Fibroblast of lung (primary cell): ENCODE data around the gene UBXN2A. TPM values are rescaled to one million over a fixed set of nuclear protein-coding genes. Genes with fewer than 3 reads are reported as not detected.

Experiments
- DNase-seq, 2 donors: peaks; one replicate each; pipeline versions ENCODE4 v3.0.0 to v3.0.0-alpha.2; 2010; ENCODE audit warnings: low read depth in 2 of 2
- H2AFZ ChIP-seq: 2 replicates; pipeline ENCODE4 v1.5.1; 2012; ENCODE audit warnings: low read length, control low read depth, inconsistent platforms
- H3K27ac ChIP-seq: 2 replicates; pipeline ENCODE4 v1.5.1; 2011; ENCODE audit warnings: low read length, control low read depth; ENCODE audit not compliant: insufficient read depth
- H3K27me3 ChIP-seq: 2 replicates; pipeline ENCODE4 v1.5.1; 2011; ENCODE audit warnings: mild to moderate bottlenecking, low read length; ENCODE audit not compliant: control insufficient read depth, insufficient read depth
- H3K36me3 ChIP-seq: 2 replicates; pipeline ENCODE4 v1.5.1; 2011; ENCODE audit warnings: low read length; ENCODE audit not compliant: control insufficient read depth, insufficient read depth
- H3K4me1 ChIP-seq: 2 replicates; pipeline ENCODE4 v1.5.1; 2011; ENCODE audit warnings: low read length; ENCODE audit not compliant: control insufficient read depth, insufficient read depth; ENCODE audit errors: extremely low read depth
- H3K4me2 ChIP-seq: 2 replicates; pipeline ENCODE4 v1.5.1; 2011; ENCODE audit warnings: low read length, control low read depth; ENCODE audit not compliant: insufficient read depth; ENCODE audit errors: extremely low read depth
- H3K4me3 ChIP-seq, 4 experiments: fragments of 200-600 bp in 1 of 4; sonication (generic) in 1 of 4; replicated peaks in 1 of 4; 2 replicates each; pipeline ENCODE4 v1.5.1; 2011 to 2016; ENCODE audit warnings: low read length in 4 of 4, low read depth in 3 of 4, mild to moderate bottlenecking in 3 of 4, control low read depth in 2 of 4, inconsistent platforms in 1 of 4, mixed read lengths in 1 of 4; ENCODE audit not compliant: insufficient read depth in 1 of 4; ENCODE audit errors: control extremely low read depth in 1 of 4
- H3K79me2 ChIP-seq: 2 replicates; pipeline ENCODE4 v1.5.1; 2012; ENCODE audit warnings: mild to moderate bottlenecking, low read length, inconsistent platforms; ENCODE audit not compliant: control insufficient read depth, insufficient read depth
- H3K9ac ChIP-seq: 2 replicates; pipeline ENCODE4 v1.5.1; 2011; ENCODE audit warnings: mild to moderate bottlenecking, low read length, control low read depth; ENCODE audit not compliant: insufficient read depth
- H3K9me3 ChIP-seq: 2 replicates; pipeline ENCODE4 v1.5.1; 2012; ENCODE audit warnings: low read depth, low read length; ENCODE audit not compliant: control insufficient read depth, insufficient read depth
- H4K20me1 ChIP-seq: 2 replicates; pipeline ENCODE4 v1.5.1; 2011; ENCODE audit warnings: low read length; ENCODE audit not compliant: control insufficient read depth, insufficient read depth; ENCODE audit errors: extremely low read depth
- EZH2 ChIP-seq: IDR thresholded peaks from 2 replicates; pipeline ENCODE4 v1.5.1; 2012; ENCODE audit warnings: low read length, control low read depth, mild to moderate bottlenecking; ENCODE audit errors: missing control alignments
- polyA plus RNA-seq, 2 donors: library from polyadenylated mRNA; depleted of rRNA in 1 of 2; stranded (reverse) in 1 of 2; unstranded in 1 of 2; fragments of >200 nt; gene quantifications; 2 replicates each; pipeline ENCODE4 v1.2.1, GENCODE V29; 2011 to 2012; ENCODE audit warnings: missing spikeins in 1 of 2
- total RNA-seq: library from RNA; depleted of rRNA; stranded (reverse); fragments of >200 nt; gene quantifications from 2 replicates; pipeline ENCODE4 v1.2.1, GENCODE V29; 2014
- TF ChIP-seq, protein P1 (sequence below), 2 donors: IDR thresholded peaks in 1 of 2; conservative IDR thresholded peaks in 1 of 2; 1 replicate in 1 of 2; 2 replicates in 1 of 2; pipeline ENCODE4 v1.5.1; 2011 to 2012; ENCODE audit warnings: low read length in 2 of 2, control low read depth in 1 of 2, inconsistent platforms in 1 of 2, low read depth in 1 of 2, mild to moderate bottlenecking in 1 of 2

The UBXN2A gene
- total and polyA plus RNA-seq, 2 donors (not counting 1 experiment from before 2014, with no cell fraction given), result 12.8 to 12.9 TPM

DNA sequence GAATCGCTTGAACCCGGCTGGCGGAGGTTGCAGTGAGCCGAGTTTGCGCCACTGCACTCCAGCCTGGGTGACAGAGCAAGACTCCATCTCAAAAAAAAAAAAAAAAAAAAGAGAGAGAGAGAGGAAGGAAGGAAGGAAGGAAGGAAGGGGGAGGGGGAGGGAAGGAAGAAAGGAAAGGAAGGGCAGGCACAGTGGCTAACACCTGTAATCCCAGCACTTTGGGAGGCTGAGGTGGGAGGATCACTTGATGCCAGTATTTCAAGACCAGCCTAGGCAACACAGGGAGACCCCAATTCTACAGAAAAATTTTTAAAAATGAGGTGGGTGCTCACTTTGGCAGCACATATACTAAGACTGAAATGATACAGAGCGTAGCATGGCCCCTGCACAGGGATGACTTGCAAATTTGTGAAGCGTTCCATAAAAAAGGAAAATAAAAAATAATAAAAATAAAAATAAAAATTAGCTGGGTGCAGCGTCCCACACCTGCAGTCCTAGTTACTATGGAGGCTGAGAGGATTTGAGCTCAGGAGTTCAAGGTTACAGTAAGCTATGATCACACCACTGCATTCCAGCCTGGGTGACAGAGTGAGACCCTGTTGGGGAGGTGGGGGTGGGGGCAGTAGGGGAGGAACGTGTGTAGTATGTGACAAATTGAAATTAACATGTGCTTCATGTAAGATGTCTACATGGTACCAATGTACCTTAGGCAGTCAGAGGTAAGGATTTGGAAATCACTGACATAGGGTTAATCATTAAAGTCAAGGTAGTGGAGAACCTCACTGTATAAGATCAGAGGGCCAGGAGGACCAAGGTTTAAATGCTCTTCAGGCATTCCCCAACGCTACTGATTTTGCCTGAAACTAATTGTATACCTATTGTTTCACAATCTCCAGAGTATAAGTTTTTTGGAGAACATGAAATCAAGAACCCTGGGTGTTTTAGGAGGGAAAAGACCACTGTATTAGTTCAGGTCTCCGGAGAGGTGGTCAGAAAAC, 105.5 kb downstream of the UBXN2A start:
- Histone ChIP-seq H3K9ac (peak overlapping the region; percentile 20), H3K9me3 (no peaks in the 10 kb centered on the region), H3K27ac (no peak overlapping the region), H3K4me2 (peak overlapping the region; percentile 85), H2AFZ (no peak overlapping the region), H3K79me2 (peaks cover 10% of the 10 kb centered on the region), H4K20me1 (no peaks in the 10 kb centered on the region), H3K4me1 (peaks cover 2% of the 10 kb centered on the region), H3K27me3 (no peaks in the 10 kb centered on the region), H3K36me3 (no peaks in the 10 kb centered on the region), H3K4me3 (peak overlapping the region; percentile 78 to 97 (median 83))
- DNase-seq, result no peak
- TF ChIP-seq EZH2, result no peak
- TF ChIP-seq, protein P1, sequence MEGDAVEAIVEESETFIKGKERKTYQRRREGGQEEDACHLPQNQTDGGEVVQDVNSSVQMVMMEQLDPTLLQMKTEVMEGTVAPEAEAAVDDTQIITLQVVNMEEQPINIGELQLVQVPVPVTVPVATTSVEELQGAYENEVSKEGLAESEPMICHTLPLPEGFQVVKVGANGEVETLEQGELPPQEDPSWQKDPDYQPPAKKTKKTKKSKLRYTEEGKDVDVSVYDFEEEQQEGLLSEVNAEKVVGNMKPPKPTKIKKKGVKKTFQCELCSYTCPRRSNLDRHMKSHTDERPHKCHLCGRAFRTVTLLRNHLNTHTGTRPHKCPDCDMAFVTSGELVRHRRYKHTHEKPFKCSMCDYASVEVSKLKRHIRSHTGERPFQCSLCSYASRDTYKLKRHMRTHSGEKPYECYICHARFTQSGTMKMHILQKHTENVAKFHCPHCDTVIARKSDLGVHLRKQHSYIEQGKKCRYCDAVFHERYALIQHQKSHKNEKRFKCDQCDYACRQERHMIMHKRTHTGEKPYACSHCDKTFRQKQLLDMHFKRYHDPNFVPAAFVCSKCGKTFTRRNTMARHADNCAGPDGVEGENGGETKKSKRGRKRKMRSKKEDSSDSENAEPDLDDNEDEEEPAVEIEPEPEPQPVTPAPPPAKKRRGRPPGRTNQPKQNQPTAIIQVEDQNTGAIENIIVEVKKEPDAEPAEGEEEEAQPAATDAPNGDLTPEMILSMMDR (conservative IDR thresholded peaks at IDR 0.05 in 1 of 2, IDR thresholded peaks at IDR 0.05 in 1 of 2; ENCODE audit: low read depth in 1 of 2, low read length in 2 of 2), result no peak

GRCh38 chr2:24046599-24046929, 106.3 kb downstream of the UBXN2A start:
- H3K9ac ChIP-seq, result peak overlapping the region; percentile 50
- peak in 1 of 2 donors; percentile 5 for DNase-seq

More at GRCh38 chr2:24046599-24046929, 106.3 kb downstream of the UBXN2A start:
- Histone ChIP-seq H3K9me3 (no peaks in the 10 kb centered on the region), H2AFZ (peak overlapping the region; percentile 85), H3K27ac (no peak overlapping the region), H3K4me3 (peak overlapping the region; percentile 78 to 97 (median 83)), H3K79me2 (peaks cover 10% of the 10 kb centered on the region), H3K4me1 (peaks cover 2% of the 10 kb centered on the region), H3K4me2 (peak overlapping the region; percentile 85), H4K20me1 (no peaks in the 10 kb centered on the region), H3K36me3 (no peaks in the 10 kb centered on the region), H3K27me3 (no peaks in the 10 kb centered on the region)
- TF ChIP-seq, protein P1 (conservative IDR thresholded peaks at IDR 0.05 in 1 of 2, IDR thresholded peaks at IDR 0.05 in 1 of 2; ENCODE audit: low read depth in 1 of 2, low read length in 2 of 2), result no peak
- no peak for TF ChIP-seq EZH2
